ENCODE results near the gene TLCD2.

- no peak for TF ChIP-seq CTCF (IDR thresholded peaks at IDR 0.05; ENCODE audit: low read length)
- TF ChIP-seq EZH2 (optimal IDR thresholded peaks at IDR 0.05; ENCODE audit: low read depth, low read length) = no peak
- no peak for TF ChIP-seq EZH2phosphoT487 (IDR thresholded peaks at IDR 0.05; ENCODE audit: low read length)
Observed at GRCh38 chr17:1755252-1755826, 45.2 kb upstream of the TLCD2 start.

Data from MM.1S (cell line).